GM18861 (cell line): ENCODE data around the gene CHMP1A.
"Not testable (repeated sequence)": the region's sequence is repeated elsewhere in the genome, so short reads cannot be mapped to it uniquely, and the experiment has no call there.

Source experiments
- ATAC-seq: cut with Tn5 transposase; IDR thresholded peaks from one replicate; pipeline ENCODE4 v1.9.1; 2021; ENCODE audit not compliant: unreplicated experiment

The CHMP1A gene

DNA sequence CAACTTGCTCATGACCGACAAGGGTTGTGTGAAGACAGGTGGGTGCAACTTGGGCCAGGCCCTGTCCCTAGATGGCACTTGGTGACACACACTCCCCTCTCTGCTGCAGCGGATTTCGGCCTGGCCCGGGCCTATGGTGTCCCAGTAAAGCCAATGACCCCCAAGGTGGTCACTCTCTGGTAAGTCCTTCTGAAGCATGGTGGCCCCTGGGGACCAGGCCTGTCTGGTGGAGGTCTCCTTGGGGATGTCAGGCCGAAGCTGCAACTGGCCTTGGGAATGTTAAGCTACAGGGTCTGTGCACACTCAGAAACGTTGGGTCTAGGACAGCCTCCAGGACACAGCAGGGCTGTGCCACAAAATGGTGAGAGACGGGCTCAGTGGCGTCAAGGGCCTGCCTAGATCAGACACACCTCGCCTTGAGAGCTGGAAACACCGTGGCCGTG, 35.8 kb upstream of the CHMP1A start:
- ATAC-seq = no peak

DNA sequence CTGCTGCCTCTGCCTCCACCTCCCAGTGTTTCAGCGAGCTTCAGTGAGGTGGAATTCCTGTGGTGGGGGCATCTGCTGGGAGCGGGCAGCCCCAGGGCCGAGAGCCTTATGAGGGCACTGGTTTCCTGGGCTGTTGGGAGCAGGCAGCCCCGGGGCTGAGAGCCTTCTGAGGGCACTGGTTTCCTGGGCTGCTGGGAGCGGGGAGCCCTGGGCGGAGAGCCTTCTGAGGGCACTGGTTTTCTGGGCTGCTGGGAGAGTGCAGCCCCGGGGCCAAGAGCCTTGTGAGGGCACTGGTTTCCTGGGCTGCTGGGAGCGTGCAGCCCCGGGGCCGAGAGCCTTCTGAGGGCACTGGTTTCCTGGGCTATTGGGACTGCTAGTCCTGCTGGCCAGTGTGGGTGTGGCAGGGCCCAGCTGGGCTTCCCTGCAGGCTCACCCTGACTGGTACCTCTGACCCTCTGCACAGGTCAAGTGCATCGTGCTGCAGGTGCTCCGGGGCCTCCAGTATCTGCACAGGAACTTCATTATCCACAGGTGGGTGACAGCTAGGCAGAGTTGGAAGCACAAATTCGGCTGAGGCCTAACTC, 34.6 kb upstream of the CHMP1A start:
- ATAC-seq = no peak

DNA sequence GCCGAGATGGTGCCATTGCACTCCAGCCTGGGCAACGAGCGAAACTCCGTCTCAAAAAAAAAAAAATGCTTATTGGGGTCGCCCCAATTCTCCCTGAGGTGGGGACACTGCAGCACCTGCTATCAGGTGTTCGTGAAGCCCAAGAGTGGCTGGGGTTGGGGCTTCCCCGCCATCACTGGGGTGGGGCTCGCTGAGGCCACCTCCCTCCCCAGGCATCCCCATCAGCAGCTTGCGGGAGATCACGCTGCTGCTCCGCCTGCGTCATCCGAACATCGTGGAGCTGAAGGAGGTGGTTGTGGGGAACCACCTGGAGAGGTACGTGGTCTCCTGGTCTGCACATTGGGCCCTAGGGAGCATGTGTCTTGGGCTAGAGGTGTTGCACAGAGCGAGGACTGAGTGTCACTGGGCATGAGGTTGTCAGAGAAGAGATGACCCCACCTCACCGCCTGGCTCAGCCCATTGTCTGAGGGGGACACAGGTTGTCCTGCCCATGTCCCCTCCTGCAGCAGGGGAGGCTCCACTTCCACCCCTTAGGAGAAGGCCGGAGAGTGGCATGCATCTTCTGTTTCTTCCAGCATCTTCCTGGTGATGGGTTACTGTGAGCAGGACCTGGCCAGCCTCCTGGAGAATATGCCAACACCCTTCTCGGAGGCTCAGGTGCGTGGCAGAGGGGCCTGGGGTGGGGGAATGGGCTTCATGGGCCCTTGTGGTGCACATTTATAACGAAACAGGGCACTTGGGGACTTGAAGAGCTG, 33.9 kb upstream of the CHMP1A start:
- ATAC-seq = no peak

DNA sequence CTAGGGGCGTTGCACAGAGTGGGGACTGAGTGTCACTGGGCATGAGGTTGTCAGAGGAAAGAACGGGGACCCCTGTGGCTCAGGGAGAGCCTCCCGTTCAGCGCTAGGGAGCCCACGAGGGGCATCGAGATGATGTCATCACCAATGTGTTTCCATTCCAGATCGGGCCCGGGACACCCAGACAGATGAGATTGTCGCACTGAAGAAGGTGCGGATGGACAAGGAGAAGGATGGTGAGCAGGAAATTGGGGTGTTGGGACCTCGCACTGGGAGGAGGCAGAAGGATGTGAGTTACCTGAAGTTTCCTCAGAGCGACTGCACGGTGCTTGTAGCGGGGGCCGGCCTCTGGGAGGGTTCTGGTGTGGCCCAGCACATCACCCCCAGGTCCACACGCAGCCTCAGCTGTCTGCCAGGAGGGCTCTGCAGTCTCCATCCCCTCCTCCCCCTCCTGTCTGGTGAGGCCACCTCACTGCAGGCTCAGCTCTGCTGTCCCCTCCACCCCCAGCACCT, 32.9 kb upstream of the CHMP1A start:
- ATAC-seq = no peak

DNA sequence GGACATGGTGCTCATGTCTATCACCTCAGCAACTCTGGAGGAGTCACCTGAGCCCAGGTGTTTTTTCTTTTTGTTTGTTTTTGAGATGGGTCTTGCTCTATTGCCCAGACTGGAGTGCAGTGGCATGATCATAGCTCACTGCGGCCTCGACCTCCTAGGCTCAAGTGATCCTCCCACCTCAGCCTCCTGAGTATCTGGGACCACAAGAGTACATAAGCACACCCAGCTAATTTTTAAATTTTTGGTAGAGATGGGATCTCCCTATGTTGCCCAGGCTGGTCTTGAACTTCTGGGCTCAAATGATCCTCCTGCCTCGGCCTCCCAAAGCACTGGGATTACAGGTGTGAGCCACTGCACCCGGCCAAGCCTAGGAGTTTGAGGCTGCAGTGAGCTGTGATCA, 32.1 kb upstream of the CHMP1A start:
- ATAC-seq = not testable (repeated sequence)

DNA sequence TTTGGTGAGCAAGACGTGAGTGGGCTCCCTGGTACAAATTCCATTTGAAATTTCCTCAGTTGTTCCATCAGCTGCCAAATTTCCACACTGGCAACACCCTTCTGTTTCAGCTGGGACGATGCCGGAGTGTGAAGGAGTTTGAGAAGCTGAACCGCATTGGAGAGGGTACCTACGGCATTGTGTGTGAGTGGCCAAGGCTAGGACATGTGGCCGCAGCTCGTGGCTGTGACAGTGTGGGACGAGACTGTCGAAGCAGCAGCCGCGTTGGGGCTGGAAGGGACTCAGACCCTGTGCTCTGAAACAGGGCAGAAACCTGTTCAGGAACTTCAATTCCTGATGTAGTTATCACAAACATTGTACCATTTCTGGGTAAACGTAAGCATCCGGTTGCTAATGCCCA, 31.6 kb upstream of the CHMP1A start:
- ATAC-seq = no peak

DNA sequence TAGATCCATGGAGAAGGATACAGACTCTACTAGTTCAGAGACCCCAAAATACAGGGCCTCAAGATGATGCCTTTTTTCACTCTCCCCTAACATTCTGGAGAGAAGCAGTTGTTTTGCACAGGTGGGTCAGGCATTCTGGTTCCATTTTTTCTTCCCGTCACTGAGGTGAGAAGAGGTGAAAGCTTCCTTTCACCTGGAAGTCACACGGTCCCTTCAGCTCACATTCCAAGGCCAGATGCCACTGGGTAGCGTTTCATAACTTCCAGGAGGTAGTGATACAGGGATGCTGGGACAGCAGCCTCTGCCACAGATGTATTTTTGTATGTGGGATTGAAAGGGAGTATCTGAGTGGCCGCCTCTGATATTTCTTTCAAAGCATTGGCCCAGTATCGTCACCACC, 30.9 kb upstream of the CHMP1A start:
- ATAC-seq = no peak

DNA sequence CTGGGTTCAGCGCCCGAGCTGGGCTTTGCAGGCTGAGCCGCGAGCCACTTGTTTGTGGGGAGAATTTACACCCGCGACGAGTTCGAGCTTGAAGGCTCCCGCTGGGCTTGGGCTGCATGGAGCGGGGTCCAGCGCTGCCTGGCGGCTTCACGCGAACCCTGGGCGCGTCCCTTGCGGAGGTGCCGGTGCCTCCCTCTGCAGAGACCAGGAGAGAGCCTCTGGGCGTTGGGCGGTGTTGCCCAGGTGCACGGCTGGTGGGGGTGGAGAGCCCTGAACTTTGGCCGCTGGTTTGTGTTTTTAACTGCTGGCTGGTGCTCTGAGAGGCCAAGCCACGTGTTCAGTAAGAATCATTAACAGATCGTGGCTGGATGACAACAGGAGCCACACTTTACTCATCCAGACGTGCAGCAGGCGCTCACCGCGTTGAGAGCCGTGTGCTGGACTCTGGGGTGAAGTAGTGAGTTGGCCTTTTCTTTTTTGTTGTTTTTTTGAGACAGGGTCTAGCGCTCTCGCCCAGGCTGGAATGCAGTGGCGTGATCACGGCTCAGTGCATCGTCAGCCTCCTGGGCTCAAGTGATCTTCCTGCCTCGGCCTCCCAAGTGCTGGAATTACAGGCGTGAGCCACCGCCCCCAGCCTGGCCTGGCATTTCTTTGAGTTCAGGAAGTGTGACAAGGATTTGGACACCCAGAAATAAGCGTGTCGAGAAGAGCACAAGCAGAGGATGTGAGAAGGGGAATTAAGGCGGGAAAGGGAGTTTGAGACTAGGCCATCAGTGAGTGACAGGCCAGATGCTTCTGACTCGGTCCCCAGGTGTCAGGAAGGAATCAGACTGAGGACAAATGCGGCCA, 29.8 kb upstream of the CHMP1A start:
- ATAC-seq = peak; percentile 41

DNA sequence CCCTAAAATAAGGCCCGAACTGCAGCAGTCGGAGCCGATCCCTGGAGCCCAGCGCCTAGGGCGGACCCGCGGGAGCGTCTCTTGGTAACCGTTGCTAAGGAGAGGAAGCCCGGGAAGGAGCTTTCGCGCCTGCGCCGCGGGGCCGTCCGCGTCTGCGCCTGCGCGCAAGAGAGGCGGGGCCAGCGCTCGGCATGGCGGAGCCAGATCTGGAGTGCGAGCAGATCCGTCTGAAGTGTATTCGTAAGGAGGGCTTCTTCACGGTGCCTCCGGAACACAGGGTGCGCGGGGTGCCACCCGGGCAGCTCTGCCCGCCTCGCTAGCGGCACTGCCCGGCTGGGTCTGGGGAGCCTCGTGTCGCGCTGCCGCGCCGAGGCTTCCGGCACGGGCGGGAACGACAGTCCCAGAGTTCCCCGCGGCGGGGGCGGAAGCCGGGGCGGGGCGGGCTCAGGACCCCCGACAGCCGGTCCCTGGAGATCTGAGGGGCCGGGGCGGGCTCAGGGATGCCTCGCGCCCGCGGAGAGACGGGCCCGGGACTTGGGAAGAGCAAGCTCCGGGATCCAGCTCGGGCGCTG, 29.1 kb upstream of the CHMP1A start, which contains the start of gene CDK10:
TSS of gene CDK10 (plus strand) at position 170 of the 572 bp plus-strand sequence. CDS start at position 192, 22 bp downstream.
- ATAC-seq = peak; percentile 68

DNA sequence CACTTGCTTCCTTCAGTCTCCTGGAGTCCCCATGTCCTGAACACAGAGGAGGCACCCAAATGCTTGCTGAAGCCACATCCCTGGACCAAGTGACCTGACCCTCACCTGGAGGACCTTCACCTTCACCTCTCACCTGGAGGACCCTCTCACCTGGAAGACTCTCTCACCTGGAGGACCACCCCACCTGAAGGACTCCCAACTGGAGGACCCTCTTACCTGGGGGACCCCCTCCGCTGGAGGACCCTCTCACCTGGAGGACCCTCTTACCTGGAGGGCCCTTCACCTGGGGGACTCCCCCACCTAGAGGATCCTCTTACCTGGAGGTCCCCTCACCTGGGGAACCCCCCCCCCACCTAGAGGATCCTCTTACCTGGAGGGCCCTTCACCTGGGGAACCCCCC, 28.4 kb upstream of the CHMP1A start:
- ATAC-seq = no peak

DNA sequence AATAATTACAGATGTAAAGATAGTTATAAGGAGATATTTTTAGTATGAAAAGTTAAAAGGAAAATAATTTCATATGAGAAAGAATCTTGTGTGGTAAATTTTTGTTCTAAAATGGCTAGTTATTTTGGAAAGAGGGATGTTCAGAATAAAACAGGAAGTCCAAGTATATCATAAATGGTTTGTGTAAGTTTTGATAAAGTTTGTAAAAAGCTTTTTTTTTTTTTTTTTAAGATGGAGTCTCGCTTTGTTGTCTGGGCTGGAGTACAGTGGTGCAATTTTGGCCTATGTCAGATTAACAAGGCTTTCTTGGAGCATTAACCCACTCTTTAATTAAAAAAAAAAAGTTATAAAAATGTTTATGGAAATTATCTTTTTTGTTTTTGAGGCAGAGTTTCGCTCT, 20.8 kb upstream of the CHMP1A start:
- ATAC-seq = no peak

DNA sequence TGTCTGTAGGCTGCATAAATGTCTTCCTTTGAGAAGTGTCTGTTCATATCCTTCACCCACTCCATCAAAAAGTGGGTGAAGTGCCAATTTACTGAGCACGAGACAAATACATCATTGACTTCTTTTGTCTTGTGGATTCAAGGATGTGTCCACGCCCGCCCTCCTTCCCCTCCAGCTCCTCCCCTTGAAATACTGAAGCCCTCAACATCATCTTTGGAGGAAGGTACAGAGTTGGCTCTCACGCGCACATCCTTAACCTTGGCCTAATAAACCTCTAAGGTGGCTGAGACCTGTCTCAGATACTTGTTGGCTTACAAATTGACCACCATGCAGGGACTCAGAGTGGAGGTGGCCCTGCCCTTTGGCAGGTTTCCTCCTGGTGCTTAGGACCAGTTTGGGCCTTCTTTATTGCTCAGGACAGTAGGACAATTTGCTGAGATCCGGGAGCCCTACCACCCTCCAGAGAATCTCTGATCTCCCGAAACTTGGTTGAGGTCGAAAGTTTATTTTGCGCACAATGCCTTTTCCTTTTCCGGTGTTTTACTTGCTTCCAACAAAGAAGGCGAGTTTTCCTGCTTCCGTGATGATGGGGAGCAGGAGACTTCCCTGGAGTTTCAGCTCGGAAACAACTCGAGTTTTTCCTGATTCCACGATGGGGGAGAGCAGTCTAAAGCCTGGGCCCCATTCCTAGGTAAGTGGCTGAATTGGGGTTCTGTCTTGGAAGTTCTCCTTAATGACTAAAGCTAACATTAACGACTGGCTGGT, 14.9 kb upstream of the CHMP1A start:
- no peak for ATAC-seq

DNA sequence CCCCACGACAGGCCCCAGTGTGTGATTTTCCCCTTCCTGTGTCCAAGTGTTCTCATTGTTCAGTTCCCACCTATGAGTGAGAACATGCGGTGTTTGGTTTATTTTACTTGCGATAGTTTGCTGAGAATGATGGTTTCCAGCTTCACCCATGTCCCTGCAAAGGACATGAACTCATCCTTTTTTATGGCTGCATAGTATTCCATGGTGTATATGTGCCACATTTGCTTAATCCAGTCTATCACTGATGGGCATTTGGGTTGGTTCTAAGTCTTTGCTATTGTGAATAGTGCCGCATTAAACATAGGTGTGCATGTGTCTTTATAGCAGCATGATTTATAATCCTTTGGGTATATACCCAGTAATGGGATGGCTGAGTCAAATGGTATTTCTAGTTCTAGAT, 14.1 kb upstream of the CHMP1A start:
- ATAC-seq = not testable (repeated sequence)

DNA sequence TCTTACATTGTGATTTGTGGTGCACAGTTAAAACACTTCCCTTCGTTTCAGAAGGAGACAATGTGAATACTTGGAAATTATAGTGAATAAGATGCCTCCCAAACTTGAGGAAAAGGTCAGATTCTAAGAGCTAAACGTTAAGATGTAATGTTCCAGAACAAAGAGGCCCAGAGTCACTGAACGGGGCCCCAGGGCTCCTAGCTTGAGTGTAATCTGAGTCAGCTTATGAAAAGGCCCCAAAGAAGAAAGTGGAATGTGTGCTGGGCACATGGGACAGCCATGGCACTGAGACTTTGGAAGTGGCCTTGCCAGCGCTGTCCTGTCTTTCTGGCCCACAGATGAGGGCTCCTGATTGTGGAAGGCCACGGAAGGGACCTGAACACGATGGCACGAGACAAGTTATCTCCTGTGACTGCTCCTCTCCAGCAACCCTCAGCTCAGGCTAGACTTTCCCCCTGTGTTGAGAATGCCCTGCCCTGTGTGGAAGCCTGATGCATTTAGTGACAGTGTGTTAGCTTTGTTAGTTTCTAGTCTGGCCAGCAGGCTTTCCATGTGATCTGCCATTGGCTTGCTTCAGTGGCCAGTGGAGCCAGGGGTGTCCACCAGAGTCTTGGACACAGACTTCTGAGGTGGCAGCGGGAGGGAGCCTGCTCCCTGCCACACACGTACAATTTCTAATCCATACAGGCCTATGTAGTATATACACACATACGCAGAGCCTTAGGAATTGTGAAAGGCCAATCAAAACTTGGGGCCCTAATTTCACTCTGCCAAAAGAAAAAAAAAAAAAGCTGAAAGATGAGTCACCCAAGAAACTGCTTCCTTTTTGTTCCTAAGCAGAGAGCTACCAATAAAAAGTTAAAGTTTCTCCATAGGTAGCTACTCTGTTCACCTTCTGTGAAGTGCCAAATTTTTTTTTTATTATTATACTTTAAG, 13.3 kb upstream of the CHMP1A start:
- no peak for ATAC-seq

DNA sequence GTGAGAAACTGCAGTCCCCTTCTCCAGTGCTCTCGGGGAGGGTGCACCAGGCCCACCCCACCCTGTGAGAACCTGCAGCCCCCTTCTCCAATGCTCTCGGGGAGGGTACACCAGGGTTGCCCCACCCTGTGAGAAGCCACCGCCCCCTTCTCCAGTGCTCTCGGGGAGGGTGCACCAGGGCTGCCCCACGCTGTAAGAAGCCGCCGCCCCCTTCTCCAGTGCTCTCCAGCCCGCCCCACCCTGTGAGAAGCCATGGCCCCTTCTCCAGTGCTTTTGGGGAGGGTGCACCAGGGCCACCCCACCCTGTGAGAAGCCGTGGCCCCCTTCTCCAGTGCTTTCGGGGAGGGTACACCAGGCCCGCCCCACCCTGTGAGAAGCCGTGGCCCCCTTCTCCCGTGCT, 12.2 kb upstream of the CHMP1A start:
- no peak for ATAC-seq

DNA sequence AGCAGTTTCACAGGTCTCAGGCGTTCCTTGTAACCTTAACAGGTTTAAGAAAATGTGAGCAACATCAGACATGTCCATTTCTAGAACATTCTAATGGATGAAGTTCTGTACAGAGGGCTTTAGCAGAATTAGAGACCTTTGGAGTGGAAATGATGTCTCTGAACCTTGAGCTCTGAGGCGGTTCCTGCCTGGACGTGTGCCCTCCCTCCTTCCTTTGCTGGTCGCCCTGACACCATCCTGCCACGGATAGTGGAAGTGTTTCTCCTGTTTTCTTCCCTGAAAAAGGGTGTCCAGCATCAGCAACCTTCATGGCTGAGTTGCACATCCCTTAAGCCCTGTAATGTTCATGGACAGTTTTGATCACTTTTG, 11.3 kb upstream of the CHMP1A start:
- ATAC-seq = no peak

DNA sequence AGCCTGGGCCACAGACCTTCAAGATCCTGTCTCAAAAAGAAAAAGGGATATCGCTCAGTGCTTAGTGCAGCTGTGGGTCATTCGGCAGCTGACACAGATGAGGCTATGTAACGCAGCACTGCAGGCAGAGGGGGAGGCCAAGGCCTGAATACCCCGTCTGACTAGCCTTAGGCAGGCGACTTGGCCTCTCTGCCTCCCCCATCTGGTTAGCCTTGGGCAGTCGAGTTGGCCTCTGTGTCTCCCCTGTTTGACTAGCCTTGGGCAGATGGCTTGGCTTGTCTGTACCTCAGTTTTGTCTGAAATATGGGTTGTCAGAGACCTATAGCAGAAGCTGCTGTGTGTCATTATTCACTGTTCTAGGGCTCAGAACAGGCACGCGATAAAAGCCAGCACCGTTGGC, 10.1 kb upstream of the CHMP1A start:
- ATAC-seq = no peak

DNA sequence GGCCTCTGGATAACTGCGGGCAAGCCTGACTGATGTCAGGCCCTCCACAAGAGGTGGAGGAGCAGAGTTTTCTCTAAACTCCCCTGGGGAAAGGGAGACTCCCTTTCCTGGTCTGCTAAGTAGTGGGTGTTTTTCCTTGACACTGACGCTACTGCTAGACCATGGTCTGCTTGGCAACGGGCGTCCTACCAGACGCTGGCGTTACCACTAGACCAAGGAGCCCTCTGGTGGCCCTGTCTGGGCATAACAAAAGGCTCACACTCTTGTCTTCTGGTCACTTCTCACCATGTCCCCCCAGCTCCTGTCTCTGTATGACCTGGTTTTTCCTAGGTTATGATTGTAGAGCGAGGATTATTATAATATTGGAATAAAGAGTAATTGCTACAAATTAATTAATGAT, 9.5 kb upstream of the CHMP1A start:
- not testable (repeated sequence) for ATAC-seq

DNA sequence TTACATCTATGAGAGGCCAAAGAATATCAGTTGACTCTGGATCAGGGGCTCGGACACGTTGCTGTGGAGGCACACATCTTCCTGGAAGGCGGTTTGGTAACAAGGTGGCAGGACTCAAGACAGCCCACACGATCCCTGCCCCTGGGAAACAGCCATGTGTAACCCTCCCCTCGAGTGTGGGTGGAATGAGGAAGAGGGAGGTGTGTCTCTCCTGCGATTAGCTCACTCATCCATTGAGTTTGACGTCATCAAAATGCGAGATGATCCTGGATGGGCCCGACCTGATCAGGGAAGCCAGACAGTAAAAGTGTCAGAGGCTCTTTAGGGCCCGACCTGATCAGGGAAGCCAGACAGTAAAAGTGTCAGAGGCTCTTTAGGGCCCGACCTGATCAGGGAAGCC, 6.7 kb upstream of the CHMP1A start:
- ATAC-seq = not testable (repeated sequence)
